ENCODE data around the gene FSTL4. TPM values are rescaled to one million over a fixed set of nuclear protein-coding genes. Genes with fewer than 3 reads are reported as not detected.
A peak's percentile ranks its signal among the peaks of the same experiment; 100 is the strongest.

FSTL4 gene
- polyA plus RNA-seq, 1 donor from 2014 or later: not detected

GRCh38 chr5:133354323-133355185, 257.8 kb downstream of the FSTL4 start:
- peaks cover 3% of the 10 kb centered on the region for H3K36me3 Mint-ChIP-seq
- H3K4me3 Mint-ChIP-seq: no peak overlapping the region
- peaks cover 0 to 6% (median 2%) of the 10 kb centered on the region in 3 donors for H3K9me3 Mint-ChIP-seq
- no peak overlapping the region for H3K27ac Mint-ChIP-seq
- H3K27me3 Mint-ChIP-seq: peaks cover 8% of the 10 kb centered on the region
- no peaks in the 10 kb centered on the region for H3K4me1 Mint-ChIP-seq

- Mint-ChIP-seq H3K27me3 (peaks cover 8% of the 10 kb centered on the region), H3K4me1 (no peaks in the 10 kb centered on the region), H3K9me3 (peaks cover 0 to 6% (median 2%) of the 10 kb centered on the region in 3 donors), H3K27ac (no peak overlapping the region), H3K4me3 (no peak overlapping the region), H3K36me3 (peaks cover 3% of the 10 kb centered on the region)
These were observed 258.6 kb downstream of the FSTL4 start for GRCh38 chr5:133353741-133354140.

- Mint-ChIP-seq H3K36me3 (peaks cover 3% of the 10 kb centered on the region), H3K4me1 (peaks cover 0 to 2% (median 0%) of the 10 kb centered on the region in 3 donors), H3K27ac (no peak overlapping the region), H3K4me3 (no peak overlapping the region), H3K27me3 (peaks cover 8% of the 10 kb centered on the region), H3K9me3 (peaks cover 0 to 6% (median 2%) of the 10 kb centered on the region in 3 donors)
These were observed 263.9 kb downstream of the FSTL4 start for GRCh38 chr5:133348406-133348805.

- Mint-ChIP-seq H3K27ac (no peak overlapping the region), H3K4me3 (peak overlapping the region in 1 of 4 donors; percentile 6), H3K27me3 (peaks cover 8% of the 10 kb centered on the region), H3K36me3 (no peaks in the 10 kb centered on the region), H3K4me1 (peaks cover 0 to 2% (median 0%) of the 10 kb centered on the region in 3 donors), H3K9me3 (no peaks in the 10 kb centered on the region)
These were observed 265.3 kb downstream of the FSTL4 start for GRCh38 chr5:133347039-133347438.

- no peak overlapping the region for H3K4me3 Mint-ChIP-seq
- H3K4me1 Mint-ChIP-seq: peaks cover 0 to 2% (median 0%) of the 10 kb centered on the region in 3 donors
- no peaks in the 10 kb centered on the region for H3K27me3 Mint-ChIP-seq
- H3K9me3 Mint-ChIP-seq: no peaks in the 10 kb centered on the region
- no peaks in the 10 kb centered on the region for H3K36me3 Mint-ChIP-seq
- no peak overlapping the region for H3K27ac Mint-ChIP-seq
These were observed 268.1 kb downstream of the FSTL4 start for GRCh38 chr5:133344266-133344665.

GRCh38 chr5:133343196-133343595, 269.1 kb downstream of the FSTL4 start:
- no peak overlapping the region for H3K4me3 Mint-ChIP-seq
- H3K27me3 Mint-ChIP-seq: no peaks in the 10 kb centered on the region
- H3K36me3 Mint-ChIP-seq: no peaks in the 10 kb centered on the region
- peaks cover 0 to 2% (median 0%) of the 10 kb centered on the region in 3 donors for H3K4me1 Mint-ChIP-seq
- H3K27ac Mint-ChIP-seq: no peak overlapping the region
- no peaks in the 10 kb centered on the region for H3K9me3 Mint-ChIP-seq

GRCh38 chr5:133341915-133342710, 270.2 kb downstream of the FSTL4 start:
- Mint-ChIP-seq H3K27ac (no peak overlapping the region), H3K4me3 (no peak overlapping the region), H3K27me3 (no peaks in the 10 kb centered on the region), H3K9me3 (peaks cover 0 to 2% (median 0%) of the 10 kb centered on the region in 3 donors), H3K4me1 (peaks cover 0 to 2% (median 0%) of the 10 kb centered on the region in 3 donors), H3K36me3 (no peaks in the 10 kb centered on the region)

GRCh38 chr5:133341296-133341695, 271.0 kb downstream of the FSTL4 start:
- Mint-ChIP-seq H3K27ac (no peak overlapping the region), H3K27me3 (no peaks in the 10 kb centered on the region), H3K4me3 (no peak overlapping the region), H3K9me3 (peaks cover 0 to 2% (median 0%) of the 10 kb centered on the region in 3 donors), H3K36me3 (no peaks in the 10 kb centered on the region), H3K4me1 (no peaks in the 10 kb centered on the region)

GRCh38 chr5:133340822-133341221, 271.5 kb downstream of the FSTL4 start:
- Mint-ChIP-seq H3K9me3 (peaks cover 0 to 2% (median 0%) of the 10 kb centered on the region in 3 donors), H3K27ac (no peak overlapping the region), H3K4me1 (no peaks in the 10 kb centered on the region), H3K27me3 (no peaks in the 10 kb centered on the region), H3K4me3 (no peak overlapping the region), H3K36me3 (no peaks in the 10 kb centered on the region)

- H3K9me3 Mint-ChIP-seq: peaks cover 0 to 2% (median 0%) of the 10 kb centered on the region in 3 donors
- no peaks in the 10 kb centered on the region for H3K27me3 Mint-ChIP-seq
- no peaks in the 10 kb centered on the region for H3K4me1 Mint-ChIP-seq
- no peaks in the 10 kb centered on the region for H3K36me3 Mint-ChIP-seq
- no peak overlapping the region for H3K27ac Mint-ChIP-seq
- H3K4me3 Mint-ChIP-seq: no peak overlapping the region
These were observed 272.2 kb downstream of the FSTL4 start for GRCh38 chr5:133340002-133340755.

- Mint-ChIP-seq H3K27me3 (no peaks in the 10 kb centered on the region), H3K9me3 (peaks cover 0 to 2% (median 0%) of the 10 kb centered on the region in 3 donors), H3K4me3 (no peak overlapping the region), H3K27ac (no peak overlapping the region), H3K36me3 (no peaks in the 10 kb centered on the region), H3K4me1 (no peaks in the 10 kb centered on the region)
These were observed 273.6 kb downstream of the FSTL4 start for GRCh38 chr5:133338504-133339355.

- Mint-ChIP-seq H3K9me3 (peaks cover 0 to 2% (median 0%) of the 10 kb centered on the region in 3 donors), H3K27ac (no peak overlapping the region), H3K36me3 (no peaks in the 10 kb centered on the region), H3K27me3 (no peaks in the 10 kb centered on the region), H3K4me3 (no peak overlapping the region), H3K4me1 (no peaks in the 10 kb centered on the region)
These were observed 274.4 kb downstream of the FSTL4 start for GRCh38 chr5:133337795-133338445.

- H3K36me3 Mint-ChIP-seq: no peaks in the 10 kb centered on the region
- no peaks in the 10 kb centered on the region for H3K4me1 Mint-ChIP-seq
- no peak overlapping the region for H3K4me3 Mint-ChIP-seq
- peaks cover 0 to 2% (median 0%) of the 10 kb centered on the region in 3 donors for H3K9me3 Mint-ChIP-seq
- no peaks in the 10 kb centered on the region for H3K27me3 Mint-ChIP-seq
- H3K27ac Mint-ChIP-seq: no peak overlapping the region
These were observed 275.4 kb downstream of the FSTL4 start for GRCh38 chr5:133336969-133337410.
